HCEC 1CT (cell line): Measurements from ENCODE around the gene HSPA1A.

Experiments
- DNase-seq: peaks from one replicate; pipeline ENCODE4 v3.0.0-alpha.2; 2017

Gene HSPA1A

DNA sequence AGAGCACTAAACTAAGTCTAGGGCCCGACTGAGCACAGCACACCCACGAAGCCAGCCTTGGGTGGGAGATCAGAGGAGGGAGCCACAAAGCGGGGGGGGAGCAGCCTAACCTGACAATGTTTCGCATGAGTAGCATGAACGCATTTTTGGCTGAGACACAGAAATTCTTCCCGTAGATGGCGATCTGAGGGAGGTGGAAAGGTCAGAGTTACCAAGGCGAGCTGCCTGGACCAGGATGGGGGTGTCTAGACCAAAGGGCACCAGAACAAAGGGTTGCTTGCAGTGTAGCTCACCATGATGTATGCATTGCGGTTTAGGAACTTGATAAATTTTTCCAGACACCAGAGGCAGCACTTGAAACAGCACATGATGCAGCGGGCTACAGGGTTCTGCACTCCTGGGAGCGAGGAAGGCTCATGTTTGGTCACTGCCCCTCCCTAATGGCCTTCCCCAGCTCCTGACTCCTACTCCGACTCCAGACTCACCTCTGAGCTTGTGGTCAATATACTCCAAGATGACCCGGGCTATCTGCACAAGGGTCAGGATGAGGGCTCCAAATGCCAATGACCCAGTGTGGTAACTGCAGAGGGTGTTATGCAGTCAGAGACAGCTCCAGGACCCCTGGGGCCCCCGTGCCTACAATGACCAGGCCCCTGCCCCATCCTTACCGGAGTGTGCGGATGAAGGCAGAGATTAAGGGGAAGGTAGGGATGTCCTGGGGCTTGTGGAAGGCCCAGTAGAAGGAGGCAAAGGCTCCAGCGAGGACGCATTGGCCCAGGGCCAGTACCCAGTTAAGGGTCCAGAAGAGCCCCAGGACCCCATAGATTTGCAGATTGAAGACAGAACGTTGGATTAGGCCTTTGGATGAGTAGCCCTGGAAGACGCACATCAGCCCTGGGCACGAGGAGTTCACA is 50.1 kb downstream of the HSPA1A start:
- DNase-seq: no peak
